Stimulated activated CD8-positive, alpha-beta memory T cell treated with anti-CD3 and anti-CD28 coated beads, Interleukin-12 subunit alpha, Interleukin-12 subunit beta, amount 100 ng/mL, for 24 hours (primary cell): ENCODE results near the gene DDX20.
A peak's percentile ranks its signal among the peaks of the same experiment; 100 is the strongest.

Experiments
- DNase-seq: peaks from one replicate; pipeline ENCODE4 v3.0.0-alpha.2; 2020; ENCODE audit errors: extremely low read depth

Gene DDX20

GRCh38 chr1:111755331-111756123 lies at the start of gene DDX20:
Gene DDX20, plus strand, starts transcription at chr1:111755901. Its CDS starts 24 bp downstream, at chr1:111755925.
- DNase-seq = peak; percentile 82

- DNase-seq = no peak
Observed at GRCh38 chr1:111706921-111707320, 48.8 kb upstream of the DDX20 start.

- DNase-seq = no peak
Observed at GRCh38 chr1:111707906-111708305, 47.8 kb upstream of the DDX20 start.

GRCh38 chr1:111709986-111710385 lies 45.7 kb upstream of the DDX20 start:
- no peak for DNase-seq

GRCh38 chr1:111716333-111716732 lies 39.4 kb upstream of the DDX20 start:
- DNase-seq = no peak

- no peak for DNase-seq
Observed at GRCh38 chr1:111717450-111717849, 38.3 kb upstream of the DDX20 start.

- DNase-seq = no peak
Observed at GRCh38 chr1:111719135-111719534, 36.6 kb upstream of the DDX20 start.

GRCh38 chr1:111719674-111720132 lies 36.0 kb upstream of the DDX20 start:
- no peak for DNase-seq

GRCh38 chr1:111720274-111720976 lies 35.3 kb upstream of the DDX20 start:
- no peak for DNase-seq

- no peak for DNase-seq
Observed at GRCh38 chr1:111720977-111721786, 34.5 kb upstream of the DDX20 start.

- no peak for DNase-seq
Observed at GRCh38 chr1:111723091-111723806, 32.5 kb upstream of the DDX20 start.

GRCh38 chr1:111723871-111724270 lies 31.8 kb upstream of the DDX20 start:
- no peak for DNase-seq

GRCh38 chr1:111725192-111725591 lies 30.5 kb upstream of the DDX20 start:
- DNase-seq = no peak

GRCh38 chr1:111727056-111727455 lies 28.6 kb upstream of the DDX20 start:
- no peak for DNase-seq

- no peak for DNase-seq
Observed at GRCh38 chr1:111729271-111729921, 26.3 kb upstream of the DDX20 start.

GRCh38 chr1:111729946-111730681 lies 25.6 kb upstream of the DDX20 start:
- DNase-seq = no peak

GRCh38 chr1:111730706-111731105 lies 25.0 kb upstream of the DDX20 start:
- DNase-seq = no peak

- no peak for DNase-seq
Observed at GRCh38 chr1:111731956-111732355, 23.7 kb upstream of the DDX20 start.

GRCh38 chr1:111732718-111733117 lies 23.0 kb upstream of the DDX20 start:
- no peak for DNase-seq
